K562 (cell line): ENCODE data around the gene ARMC6. TPM values are rescaled to one million over a fixed set of nuclear protein-coding genes. Genes with fewer than 3 reads are reported as not detected.

Source experiments
- ARNT ChIP-seq, 2 experiments: fragments of 450-650 bp; IDR thresholded peaks; 2 replicates each; pipeline ENCODE4 v1.6.1; 2016; ENCODE audit warnings: mild to moderate bottlenecking in 1 of 2
- BRD4 ChIP-seq: fragments of 200-600 bp; sonication (generic); IDR thresholded peaks from 2 replicates; pipeline ENCODE4 v1.6.1; 2017; ENCODE audit warnings: inconsistent platforms
- HMGN3 ChIP-seq: IDR thresholded peaks from 2 replicates; pipeline ENCODE4 v1.6.1; 2011; ENCODE audit warnings: borderline replicate concordance, low read depth, mild to moderate bottlenecking, mixed read lengths, low read length; ENCODE audit not compliant: insufficient read length; ENCODE audit errors: extremely low read depth
- MCM3 ChIP-seq: fragments of 450-650 bp; IDR thresholded peaks from 2 replicates; pipeline ENCODE4 v1.6.1; 2016
- MIER1 ChIP-seq: fragments of 450-650 bp; IDR thresholded peaks from 2 replicates; pipeline ENCODE4 v1.6.1; 2016; ENCODE audit warnings: antibody characterized with exemption, mild to moderate bottlenecking, low read depth
- MYC ChIP-seq, 2 experiments: fragments of 250-450 bp in 1 of 2; sonication (Bioruptor Pico) in 1 of 2; IDR thresholded peaks; 2 replicates each; pipeline versions ENCODE4 v1.5.1 to v1.6.1; 2012 to 2021; ENCODE audit warnings: low read depth in 2 of 2, borderline replicate concordance in 1 of 2, improper control_type of control experiment in 1 of 2, low read length in 1 of 2, mild to moderate bottlenecking in 1 of 2, moderate library complexity in 1 of 2
- NFE2L1 ChIP-seq: fragments of 450-650 bp; IDR thresholded peaks from 2 replicates; pipeline ENCODE4 v1.6.1; 2016; ENCODE audit warnings: missing genetic modification characterization, low read depth, mild to moderate bottlenecking, missing compliant biosample characterization, moderate library complexity, borderline replicate concordance
- POLR2A ChIP-seq: fragments of 450-650 bp; conservative IDR thresholded peaks from 2 replicates; pipeline ENCODE4 v1.6.1; 2016
- RAD21 ChIP-seq, 2 experiments: fragments of 250-450 bp in 1 of 2; fragments of 450-650 bp in 1 of 2; sonication (Bioruptor Pico) in 1 of 2; formaldehyde crosslinking in 1 of 2; IDR thresholded peaks in 1 of 2; conservative IDR thresholded peaks in 1 of 2; 2 replicates each; pipeline versions ENCODE4 v1.4.0 to v1.8.0; 2020 to 2022; ENCODE audit warnings: mild to moderate bottlenecking in 2 of 2, moderate library complexity in 1 of 2
- RBM15 ChIP-seq: fragments of 200-400 bp; formaldehyde crosslinking; IDR thresholded peaks from 2 replicates; pipeline ENCODE4 v1.6.1; 2018; ENCODE audit warnings: mild to moderate bottlenecking, low read length, moderate library complexity; ENCODE audit not compliant: insufficient read depth
- SAFB2 ChIP-seq: fragments of 200-400 bp; formaldehyde crosslinking; IDR thresholded peaks from 2 replicates; pipeline ENCODE4 v1.6.1; 2018; ENCODE audit warnings: borderline replicate concordance, low read length, low read depth, moderate library complexity; ENCODE audit not compliant: severe bottlenecking
- ZNF551 ChIP-seq: fragments of 250-450 bp; sonication (Bioruptor Pico); IDR thresholded peaks from 2 replicates; pipeline ENCODE4 v1.5.0; 2021; ENCODE audit warnings: mild to moderate bottlenecking, moderate library complexity
- ZSCAN32 ChIP-seq: fragments of 450-650 bp; formaldehyde crosslinking; IDR thresholded peaks from 2 replicates; pipeline ENCODE4 v1.4.0; 2020; ENCODE audit warnings: mild to moderate bottlenecking, moderate library complexity
- polyA plus RNA-seq, 8 experiments: library from polyadenylated mRNA; depleted of rRNA in 4 of 8; stranded (reverse) in 5 of 8; unstranded in 3 of 8; fragments of >200 nt; fragmentation: Nextera tagmentation in 2 of 8; fragmentation: Illumina TruSeq in 1 of 8; extraction: Ambion mirVana in 2 of 8; extraction: Trizol in 1 of 8; gene quantifications; 2 replicates each; pipeline versions ENCODE4 v1.2.1 to v1.2.3, GENCODE V29; 2011 to 2014; ENCODE audit warnings: inconsistent platforms in 1 of 8, missing spikeins in 1 of 8
- total RNA-seq, 7 experiments: library from RNA; depleted of rRNA in 6 of 7; stranded (reverse); fragments of >200 nt in 6 of 7; fragmentation: Illumina TruSeq in 2 of 7; extraction: Trizol in 2 of 7; gene quantifications; 2 replicates each; pipeline versions ENCODE4 v1.2.1 to v1.2.3, GENCODE V29; 2011 to 2021; ENCODE audit warnings: low replicate concordance in 1 of 7
- TF ChIP-seq, protein P1 (sequence below): sonication (generic); formaldehyde crosslinking; IDR thresholded peaks from 2 replicates; pipeline ENCODE4 v1.8.1; 2023; ENCODE audit warnings: mild to moderate bottlenecking, missing genetic modification reagents
- TF ChIP-seq, protein P2 (sequence below), 2 experiments: fragments of 200-800 bp in 1 of 2; sonication (Bioruptor generic) in 1 of 2; sonication (generic) in 1 of 2; formaldehyde crosslinking in 1 of 2; IDR thresholded peaks in 1 of 2; conservative IDR thresholded peaks in 1 of 2; 2 replicates each; pipeline versions ENCODE4 v1.5.0 to v1.6.1; 2016 to 2020; ENCODE audit warnings: missing compliant biosample characterization in 1 of 2, missing genetic modification characterization in 1 of 2, missing genetic modification reagents in 1 of 2
- TF ChIP-seq, protein P3 (sequence below), 2 experiments: fragments of 450-650 bp in 1 of 2; sonication (generic) in 1 of 2; formaldehyde crosslinking; conservative IDR thresholded peaks; 2 replicates each; pipeline versions ENCODE4 v1.4.0 to v1.8.1; 2020 to 2022; ENCODE audit warnings: mild to moderate bottlenecking in 1 of 2, missing genetic modification reagents in 1 of 2
- TF ChIP-seq, protein P4 (sequence below): fragments of 450-650 bp; formaldehyde crosslinking; IDR thresholded peaks from 2 replicates; pipeline ENCODE4 v1.4.0; 2020; ENCODE audit warnings: mild to moderate bottlenecking, moderate library complexity

The ARMC6 gene
- total and polyA plus RNA-seq, 9 of the 15 experiments (the other 6 are each of a cell fraction or from before 2014, with no cell fraction given): 2.1 to 93.4 (median 63.6) TPM

DNA sequence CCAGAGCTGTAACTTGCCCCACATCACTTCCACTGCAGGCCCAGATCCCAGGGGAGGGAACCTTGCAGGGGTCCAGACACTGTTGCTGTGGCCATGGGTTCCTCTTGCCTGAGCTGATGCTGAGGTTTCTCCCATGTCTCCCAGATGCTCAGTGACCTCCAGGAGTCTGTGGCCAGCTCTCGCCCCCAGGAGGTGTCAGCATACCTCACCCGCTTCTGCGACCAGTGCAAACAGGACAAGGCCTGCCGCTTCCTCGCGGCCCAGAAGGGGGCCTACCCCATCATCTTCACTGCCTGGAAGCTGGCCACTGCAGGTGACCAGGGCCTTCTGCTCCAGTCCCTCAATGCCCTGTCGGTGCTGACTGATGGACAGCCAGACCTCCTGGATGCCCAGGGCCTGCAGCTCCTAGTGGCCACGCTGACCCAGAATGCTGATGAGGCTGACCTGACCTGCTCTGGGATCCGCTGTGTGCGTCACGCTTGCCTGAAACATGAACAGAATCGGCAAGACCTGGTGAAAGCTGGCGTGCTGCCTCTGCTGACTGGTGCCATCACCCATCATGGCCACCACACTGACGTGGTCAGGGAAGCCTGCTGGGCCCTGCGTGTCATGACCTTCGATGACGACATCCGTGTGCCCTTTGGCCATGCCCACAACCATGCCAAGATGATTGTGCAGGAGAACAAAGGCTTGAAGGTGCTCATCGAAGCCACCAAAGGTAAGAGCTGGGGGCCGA lies 18.2 kb downstream of the ARMC6 start (continued):
- TF ChIP-seq RAD21 (CRISPR knock-in tag; conservative IDR thresholded peaks at IDR 0.05 in 1 of 2, IDR thresholded peaks at IDR 0.05 in 1 of 2): peak in 1 of 2 experiments; percentile 16; a peak in 1 of 4 replicates
- TF ChIP-seq, protein P1, sequence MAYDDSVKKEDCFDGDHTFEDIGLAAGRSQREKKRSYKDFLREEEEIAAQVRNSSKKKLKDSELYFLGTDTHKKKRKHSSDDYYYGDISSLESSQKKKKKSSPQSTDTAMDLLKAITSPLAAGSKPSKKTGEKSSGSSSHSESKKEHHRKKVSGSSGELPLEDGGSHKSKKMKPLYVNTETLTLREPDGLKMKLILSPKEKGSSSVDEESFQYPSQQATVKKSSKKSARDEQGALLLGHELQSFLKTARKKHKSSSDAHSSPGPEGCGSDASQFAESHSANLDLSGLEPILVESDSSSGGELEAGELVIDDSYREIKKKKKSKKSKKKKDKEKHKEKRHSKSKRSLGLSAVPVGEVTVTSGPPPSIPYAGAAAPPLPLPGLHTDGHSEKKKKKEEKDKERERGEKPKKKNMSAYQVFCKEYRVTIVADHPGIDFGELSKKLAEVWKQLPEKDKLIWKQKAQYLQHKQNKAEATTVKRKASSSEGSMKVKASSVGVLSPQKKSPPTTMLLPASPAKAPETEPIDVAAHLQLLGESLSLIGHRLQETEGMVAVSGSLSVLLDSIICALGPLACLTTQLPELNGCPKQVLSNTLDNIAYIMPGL (CRISPR knock-in tag): no peak
- no peak for TF ChIP-seq ZNF551 (CRISPR knock-in tag)
- TF ChIP-seq, protein P2, sequence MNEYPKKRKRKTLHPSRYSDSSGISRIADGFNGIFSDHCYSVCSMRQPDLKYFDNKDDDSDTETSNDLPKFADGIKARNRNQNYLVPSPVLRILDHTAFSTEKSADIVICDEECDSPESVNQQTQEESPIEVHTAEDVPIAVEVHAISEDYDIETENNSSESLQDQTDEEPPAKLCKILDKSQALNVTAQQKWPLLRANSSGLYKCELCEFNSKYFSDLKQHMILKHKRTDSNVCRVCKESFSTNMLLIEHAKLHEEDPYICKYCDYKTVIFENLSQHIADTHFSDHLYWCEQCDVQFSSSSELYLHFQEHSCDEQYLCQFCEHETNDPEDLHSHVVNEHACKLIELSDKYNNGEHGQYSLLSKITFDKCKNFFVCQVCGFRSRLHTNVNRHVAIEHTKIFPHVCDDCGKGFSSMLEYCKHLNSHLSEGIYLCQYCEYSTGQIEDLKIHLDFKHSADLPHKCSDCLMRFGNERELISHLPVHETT (CRISPR knock-in tag; conservative IDR thresholded peaks at IDR 0.05 in 1 of 2, IDR thresholded peaks at IDR 0.05 in 1 of 2): no peak
- TF ChIP-seq SAFB2: no peak
- no peak for TF ChIP-seq NFE2L1 (tag)
- TF ChIP-seq BRD4: no peak
- TF ChIP-seq HMGN3: peak; percentile 30
- TF ChIP-seq POLR2A: 0 out of 2 replicates have a peak, but pooled peaks have one; percentile 39
- no peak for TF ChIP-seq MYC (IDR thresholded peaks at IDR 0.05; ENCODE audit: low read depth, low read length)
- no peak for TF ChIP-seq MYC (CRISPR knock-in tag; IDR thresholded peaks at IDR 0.05; ENCODE audit: borderline replicate concordance, low read depth)
- no peak for TF ChIP-seq RBM15
- TF ChIP-seq, protein P3, sequence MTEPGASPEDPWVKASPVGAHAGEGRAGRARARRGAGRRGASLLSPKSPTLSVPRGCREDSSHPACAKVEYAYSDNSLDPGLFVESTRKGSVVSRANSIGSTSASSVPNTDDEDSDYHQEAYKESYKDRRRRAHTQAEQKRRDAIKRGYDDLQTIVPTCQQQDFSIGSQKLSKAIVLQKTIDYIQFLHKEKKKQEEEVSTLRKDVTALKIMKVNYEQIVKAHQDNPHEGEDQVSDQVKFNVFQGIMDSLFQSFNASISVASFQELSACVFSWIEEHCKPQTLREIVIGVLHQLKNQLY (CRISPR knock-in tag; conservative IDR thresholded peaks at IDR 0.05): no peak
- no peak for TF ChIP-seq ZSCAN32 (CRISPR knock-in tag)
- TF ChIP-seq MCM3: no peak
- TF ChIP-seq, protein P4, sequence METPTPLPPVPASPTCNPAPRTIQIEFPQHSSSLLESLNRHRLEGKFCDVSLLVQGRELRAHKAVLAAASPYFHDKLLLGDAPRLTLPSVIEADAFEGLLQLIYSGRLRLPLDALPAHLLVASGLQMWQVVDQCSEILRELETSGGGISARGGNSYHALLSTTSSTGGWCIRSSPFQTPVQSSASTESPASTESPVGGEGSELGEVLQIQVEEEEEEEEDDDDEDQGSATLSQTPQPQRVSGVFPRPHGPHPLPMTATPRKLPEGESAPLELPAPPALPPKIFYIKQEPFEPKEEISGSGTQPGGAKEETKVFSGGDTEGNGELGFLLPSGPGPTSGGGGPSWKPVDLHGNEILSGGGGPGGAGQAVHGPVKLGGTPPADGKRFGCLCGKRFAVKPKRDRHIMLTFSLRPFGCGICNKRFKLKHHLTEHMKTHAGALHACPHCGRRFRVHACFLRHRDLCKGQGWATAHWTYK (CRISPR knock-in tag): no peak
- no peak for TF ChIP-seq ARNT (IDR thresholded peaks at IDR 0.05)
- TF ChIP-seq MIER1: no peak
